GM18861 (cell line): ENCODE data around the gene TCP11L1.

Experiments used
- ATAC-seq: cut with Tn5 transposase; IDR thresholded peaks from one replicate; pipeline ENCODE4 v1.9.1; 2021; ENCODE audit not compliant: unreplicated experiment

The TCP11L1 gene

GRCh38 chr11:33039274-33040032, at the start of gene TCP11L1:
Gene TCP11L1, plus strand, starts transcription at chr11:33039572. Its CDS starts 4,202 bp downstream, at chr11:33043774.
- ATAC-seq: peak; percentile 62

- no peak for ATAC-seq
Observed at GRCh38 chr11:32990481-32990880, 48.9 kb upstream of the TCP11L1 start.

DNA sequence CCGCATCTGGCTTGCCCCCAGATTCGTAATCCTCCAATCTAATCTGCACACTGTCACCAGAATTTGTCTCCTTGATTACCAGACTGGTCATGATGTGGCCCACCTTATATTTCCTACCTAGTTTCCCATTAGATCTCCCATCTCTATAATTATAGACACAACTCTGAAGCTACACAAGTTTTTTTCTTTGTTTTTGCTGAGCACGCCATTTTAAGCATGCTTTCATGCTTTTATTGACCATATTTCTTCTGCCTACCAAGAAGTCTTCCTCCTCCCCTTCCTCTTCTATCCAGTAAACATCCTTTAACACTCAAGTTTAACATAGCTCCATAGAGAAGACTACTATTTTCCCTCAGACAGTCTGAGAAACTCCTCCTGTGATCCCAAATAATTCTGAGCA, 47.9 kb upstream of the TCP11L1 start:
- ATAC-seq: no peak

- ATAC-seq: no peak
Observed at GRCh38 chr11:32991898-32992297, 47.5 kb upstream of the TCP11L1 start.

DNA sequence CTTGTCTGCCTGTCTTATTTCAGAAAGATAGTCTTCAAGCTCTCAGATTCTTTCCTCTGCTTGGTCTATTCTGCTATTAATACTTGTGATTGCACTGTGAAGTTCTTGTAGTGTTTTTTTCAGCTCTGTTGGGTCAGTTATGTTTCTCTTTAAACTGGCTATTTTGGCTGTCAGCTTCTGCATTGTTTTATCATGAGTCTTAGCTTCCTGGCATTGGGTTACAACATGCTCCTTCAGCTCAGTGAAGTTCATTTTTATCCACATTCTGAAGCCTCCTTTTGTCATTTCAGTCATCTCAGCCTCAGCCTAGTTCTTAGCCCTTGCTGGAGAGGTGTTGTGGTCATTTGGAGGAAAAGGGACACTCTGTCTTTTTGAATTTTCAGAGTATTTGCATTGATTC, 39.2 kb upstream of the TCP11L1 start:
- no peak for ATAC-seq

DNA sequence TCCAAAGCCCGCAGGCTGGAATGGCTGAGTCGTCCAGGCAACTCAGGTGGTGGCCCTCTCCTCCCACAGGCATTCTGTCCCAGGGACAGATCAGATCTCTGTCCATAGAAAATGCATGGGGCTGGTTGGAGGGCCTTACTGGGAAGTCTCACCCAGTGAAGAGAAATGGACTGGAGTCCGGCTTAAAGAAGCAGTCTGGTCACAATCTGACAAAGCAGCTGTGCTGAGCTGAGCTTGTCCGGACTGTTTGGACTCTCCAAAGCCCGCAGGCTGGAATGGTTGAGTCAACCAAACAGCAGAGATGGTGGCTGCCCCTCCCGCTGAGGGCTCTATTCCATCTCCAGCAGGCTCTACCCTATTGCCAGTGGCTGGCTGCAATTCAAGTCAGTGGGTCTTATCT, 38.1 kb upstream of the TCP11L1 start:
- no peak for ATAC-seq

- no peak for ATAC-seq
Observed at GRCh38 chr11:33001751-33002542, 37.4 kb upstream of the TCP11L1 start.

GRCh38 chr11:33005175-33005574, 34.2 kb upstream of the TCP11L1 start:
- ATAC-seq: no peak

DNA sequence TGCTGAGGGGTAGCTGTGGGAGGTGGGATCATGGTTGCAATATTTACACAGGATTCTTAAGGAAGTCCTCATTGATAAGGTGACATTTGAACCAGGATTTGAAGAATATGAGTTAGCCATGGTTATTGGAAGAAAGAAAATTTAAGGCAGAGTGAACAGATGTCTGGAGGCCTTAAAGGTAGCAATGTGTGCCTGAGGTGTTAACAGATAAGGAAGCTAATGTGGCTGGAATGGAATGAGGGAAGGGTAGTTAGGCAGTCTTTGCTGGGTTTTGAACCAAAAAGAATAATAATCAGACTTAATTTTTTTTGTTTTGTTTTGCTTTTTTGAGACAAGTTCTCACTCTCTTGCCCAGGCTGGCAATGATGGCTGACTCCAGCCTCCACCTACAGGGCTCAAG, 33.4 kb upstream of the TCP11L1 start:
- ATAC-seq: no peak

GRCh38 chr11:33013755-33014154, 25.6 kb upstream of the TCP11L1 start:
- no peak for ATAC-seq

DNA sequence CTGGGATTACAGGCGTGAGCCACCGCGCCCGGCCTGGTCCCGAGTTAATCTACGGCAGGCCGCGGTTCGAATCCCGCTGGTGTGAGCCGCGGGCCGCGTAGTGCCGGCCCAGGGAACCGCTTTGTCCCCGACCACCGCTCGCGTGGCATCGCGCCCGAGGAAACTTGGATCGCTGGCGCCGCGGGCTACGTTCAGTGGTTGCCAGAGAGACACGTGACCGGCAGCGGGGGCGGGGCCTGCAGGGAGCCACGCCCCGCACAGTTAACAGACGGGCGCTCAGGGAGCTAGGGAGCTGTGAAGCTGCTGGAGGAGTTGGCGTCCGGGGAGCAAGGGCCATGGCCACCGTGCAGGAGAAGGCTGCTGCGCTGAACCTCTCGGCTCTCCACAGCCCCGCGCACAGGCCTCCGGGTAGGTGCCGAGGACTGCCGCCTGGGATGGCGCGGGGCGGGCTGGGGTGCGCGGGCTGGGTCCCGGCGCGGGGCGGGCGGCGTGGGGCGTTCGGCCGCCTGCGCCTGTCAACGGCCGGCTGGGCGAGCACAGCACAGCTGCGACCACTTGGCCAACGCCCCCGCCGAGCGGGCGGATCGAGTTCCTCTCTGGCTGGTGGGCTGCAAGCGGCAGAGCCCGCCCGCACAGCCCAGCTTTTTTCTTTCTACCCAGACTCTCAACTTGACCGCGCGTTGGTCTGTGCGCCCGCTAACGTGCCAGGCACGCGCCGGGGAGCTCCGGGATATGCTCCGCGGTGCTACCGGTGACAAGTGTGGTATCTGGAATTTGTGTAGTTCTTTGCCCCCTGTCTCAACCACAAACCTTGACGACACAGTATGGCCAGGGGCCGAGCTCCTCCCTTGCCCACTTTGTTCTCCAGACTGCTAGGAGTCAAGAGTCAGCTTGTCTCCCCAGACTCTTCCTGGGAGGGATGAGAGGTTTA, 23.5 kb upstream of the TCP11L1 start, which contains the start of gene DEPDC7:
DEPDC7 (plus strand) TSS at position 258 of the 931 bp plus-strand sequence; CDS start at position 336, 78 bp downstream.
- peak; percentile 39 for ATAC-seq

DNA sequence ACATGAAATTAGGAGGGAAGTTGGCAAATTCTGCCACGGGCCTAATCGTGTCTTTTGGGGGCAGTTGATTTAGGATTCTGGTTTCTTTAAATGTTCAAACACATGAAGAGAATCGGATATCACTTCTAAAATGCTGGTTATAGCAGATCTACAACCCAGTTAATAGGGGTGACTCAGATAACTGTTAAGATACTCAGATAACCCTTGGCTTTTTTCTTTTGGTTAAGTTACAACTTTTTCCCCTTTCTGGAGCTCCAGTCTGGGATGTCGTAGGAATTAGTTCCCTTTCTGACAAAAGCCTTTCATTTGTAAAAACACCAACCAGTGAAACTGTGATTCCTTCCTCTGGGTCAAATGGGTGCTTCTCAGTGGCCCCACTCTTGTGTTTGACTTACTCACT, 22.7 kb upstream of the TCP11L1 start:
- ATAC-seq: no peak

DNA sequence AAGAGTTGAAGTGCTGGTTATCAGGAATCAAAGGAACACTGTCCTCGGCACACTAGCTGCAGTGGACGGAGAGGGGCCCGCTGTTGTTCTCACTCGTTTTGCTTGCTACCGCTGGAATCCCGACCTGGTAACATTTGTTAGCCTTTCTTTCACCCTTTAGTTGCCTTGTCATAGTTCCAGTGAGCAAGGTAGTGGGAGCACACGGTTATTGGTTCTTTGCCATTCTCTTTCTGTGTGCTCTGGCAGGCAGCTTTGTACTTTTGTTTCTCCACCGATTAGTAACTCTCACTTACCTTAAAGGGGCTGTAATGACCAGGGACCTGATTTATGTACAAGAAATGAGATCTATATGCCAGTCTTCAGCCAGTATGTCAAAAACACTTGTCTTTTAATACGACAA, 21.9 kb upstream of the TCP11L1 start:
- no peak for ATAC-seq

- no peak for ATAC-seq
Observed at GRCh38 chr11:33017965-33018364, 21.4 kb upstream of the TCP11L1 start.

DNA sequence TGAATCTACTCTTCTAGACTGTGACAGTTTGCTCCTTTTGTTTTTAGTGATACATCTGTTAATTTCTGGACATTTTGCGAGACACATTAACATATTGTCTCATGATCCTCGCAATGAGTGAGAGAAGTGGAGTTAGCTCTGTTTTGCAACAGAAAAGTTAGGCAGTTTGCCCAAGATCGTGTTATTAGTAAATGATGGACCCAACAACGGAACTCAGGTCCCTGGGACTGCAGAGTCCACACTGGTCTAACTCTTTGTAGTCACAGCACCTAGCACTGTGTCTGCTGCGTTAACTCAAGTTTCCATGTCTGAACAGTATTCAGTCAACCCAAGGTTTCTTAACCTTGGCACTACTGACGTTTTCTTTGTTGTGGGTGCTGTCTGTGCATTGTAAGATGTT, 20.5 kb upstream of the TCP11L1 start:
- no peak for ATAC-seq

DNA sequence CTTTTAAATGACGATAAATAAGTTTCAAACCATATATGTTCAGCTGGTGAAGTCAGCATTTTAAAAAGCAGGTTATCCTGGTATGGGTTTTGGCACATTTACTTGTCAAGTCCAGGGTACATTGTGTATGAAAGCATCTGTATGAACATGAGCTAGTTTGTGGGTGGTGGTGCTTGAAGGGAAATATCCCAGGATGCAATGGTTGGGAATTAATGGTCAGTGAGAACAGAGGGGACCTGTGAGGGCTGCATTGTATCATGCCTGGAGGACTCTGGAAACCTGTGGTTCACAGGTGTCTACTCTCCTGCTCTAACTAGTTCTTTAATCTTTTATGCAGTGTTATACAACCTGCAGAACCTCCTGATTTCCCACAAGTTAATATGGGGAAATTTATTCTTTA, 17.9 kb upstream of the TCP11L1 start:
- ATAC-seq: peak; percentile 23

DNA sequence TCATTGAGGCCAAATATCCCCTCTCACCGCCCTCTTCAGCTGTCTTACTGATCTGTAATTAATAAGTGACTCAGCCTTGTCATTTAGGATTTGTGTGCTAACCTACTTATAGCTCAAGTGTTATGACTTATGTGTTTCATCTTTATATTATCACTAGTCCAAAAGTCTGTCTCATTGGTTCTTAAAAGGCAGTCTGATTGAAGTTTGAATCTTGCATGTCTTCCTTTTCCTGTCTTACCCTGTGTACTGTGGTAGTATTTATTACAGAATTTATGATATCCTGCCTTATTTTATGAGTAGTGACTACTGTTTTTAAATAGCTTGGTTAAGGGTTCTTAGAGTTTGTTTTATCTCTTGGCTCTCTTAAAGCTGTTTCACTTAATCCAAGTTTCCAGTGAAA, 17.4 kb upstream of the TCP11L1 start:
- ATAC-seq: peak; percentile 63

GRCh38 chr11:33025339-33025722, 14.0 kb upstream of the TCP11L1 start:
- ATAC-seq: no peak

GRCh38 chr11:33027233-33027632, 12.1 kb upstream of the TCP11L1 start:
- no peak for ATAC-seq

GRCh38 chr11:33027846-33028536, 11.4 kb upstream of the TCP11L1 start:
- ATAC-seq: no peak

DNA sequence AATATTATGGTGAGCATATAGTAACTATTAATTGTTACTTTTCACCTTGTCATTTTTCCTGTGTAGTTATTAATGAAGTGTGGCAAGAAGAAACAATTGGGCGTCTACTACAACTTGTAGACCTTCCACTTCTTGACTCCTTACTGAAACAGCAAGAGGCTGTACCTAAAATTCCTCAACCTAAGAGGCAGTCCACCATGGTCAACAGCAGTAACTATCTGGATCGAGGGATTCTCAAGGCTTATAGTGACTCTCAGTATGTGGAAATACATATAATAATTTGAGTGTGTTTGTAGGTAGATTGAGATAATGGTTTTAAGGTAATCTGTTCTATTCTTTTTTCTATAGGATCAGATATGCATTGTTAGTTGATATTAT, 10.8 kb upstream of the TCP11L1 start:
- ATAC-seq: no peak
